PFSK-1 (cell line): ENCODE results near the gene THBS3.

Experiments
- POLR2AphosphoS5 ChIP-seq: IDR thresholded peaks from 2 replicates; pipeline ENCODE4 v1.6.1; 2012; ENCODE audit warnings: low read depth, mild to moderate bottlenecking, control low read depth, low read length, moderate library complexity
- SIN3A ChIP-seq: IDR thresholded peaks from 2 replicates; pipeline ENCODE4 v1.6.1; 2012; ENCODE audit warnings: mild to moderate bottlenecking, low read length, moderate library complexity, borderline replicate concordance; ENCODE audit not compliant: insufficient read depth
- TAF1 ChIP-seq: IDR thresholded peaks from 2 replicates; pipeline ENCODE4 v1.6.1; 2012; ENCODE audit warnings: low read length, control low read depth, borderline replicate concordance; ENCODE audit not compliant: insufficient read depth
- TF ChIP-seq, protein P1 (sequence below), 2 experiments: IDR thresholded peaks; 2 replicates each; pipeline versions ENCODE4 v1.6.1 to v1.8.0; 2011 to 2012; ENCODE audit warnings: low read depth in 2 of 2, low read length in 2 of 2, control low read depth in 1 of 2, inconsistent platforms in 1 of 2, mild to moderate bottlenecking in 1 of 2, moderate library complexity in 1 of 2; ENCODE audit not compliant: insufficient read depth in 1 of 2

DNA sequence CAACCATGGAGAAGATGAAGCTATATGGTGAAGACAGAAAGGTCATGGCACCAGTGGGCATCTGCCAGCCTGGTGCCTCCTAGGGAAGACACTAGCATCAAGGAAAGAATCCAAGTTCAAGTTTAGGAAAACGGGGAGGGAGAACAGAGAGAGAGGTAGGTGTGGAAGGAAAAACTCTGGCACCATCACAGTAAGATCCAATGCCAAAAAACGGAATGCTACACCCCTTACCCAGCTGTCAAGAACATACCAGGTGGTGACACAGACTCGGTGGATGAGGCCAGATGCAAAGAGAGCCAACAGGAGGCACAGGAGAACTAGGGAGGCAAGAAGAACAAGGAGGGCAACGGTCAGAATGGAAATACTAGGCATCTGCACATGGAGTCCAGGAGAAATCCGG is 38.2 kb downstream of the THBS3 start:
- TF ChIP-seq SIN3A (no peak), POLR2AphosphoS5 (no peak), TAF1 (no peak)
- TF ChIP-seq, protein P1, sequence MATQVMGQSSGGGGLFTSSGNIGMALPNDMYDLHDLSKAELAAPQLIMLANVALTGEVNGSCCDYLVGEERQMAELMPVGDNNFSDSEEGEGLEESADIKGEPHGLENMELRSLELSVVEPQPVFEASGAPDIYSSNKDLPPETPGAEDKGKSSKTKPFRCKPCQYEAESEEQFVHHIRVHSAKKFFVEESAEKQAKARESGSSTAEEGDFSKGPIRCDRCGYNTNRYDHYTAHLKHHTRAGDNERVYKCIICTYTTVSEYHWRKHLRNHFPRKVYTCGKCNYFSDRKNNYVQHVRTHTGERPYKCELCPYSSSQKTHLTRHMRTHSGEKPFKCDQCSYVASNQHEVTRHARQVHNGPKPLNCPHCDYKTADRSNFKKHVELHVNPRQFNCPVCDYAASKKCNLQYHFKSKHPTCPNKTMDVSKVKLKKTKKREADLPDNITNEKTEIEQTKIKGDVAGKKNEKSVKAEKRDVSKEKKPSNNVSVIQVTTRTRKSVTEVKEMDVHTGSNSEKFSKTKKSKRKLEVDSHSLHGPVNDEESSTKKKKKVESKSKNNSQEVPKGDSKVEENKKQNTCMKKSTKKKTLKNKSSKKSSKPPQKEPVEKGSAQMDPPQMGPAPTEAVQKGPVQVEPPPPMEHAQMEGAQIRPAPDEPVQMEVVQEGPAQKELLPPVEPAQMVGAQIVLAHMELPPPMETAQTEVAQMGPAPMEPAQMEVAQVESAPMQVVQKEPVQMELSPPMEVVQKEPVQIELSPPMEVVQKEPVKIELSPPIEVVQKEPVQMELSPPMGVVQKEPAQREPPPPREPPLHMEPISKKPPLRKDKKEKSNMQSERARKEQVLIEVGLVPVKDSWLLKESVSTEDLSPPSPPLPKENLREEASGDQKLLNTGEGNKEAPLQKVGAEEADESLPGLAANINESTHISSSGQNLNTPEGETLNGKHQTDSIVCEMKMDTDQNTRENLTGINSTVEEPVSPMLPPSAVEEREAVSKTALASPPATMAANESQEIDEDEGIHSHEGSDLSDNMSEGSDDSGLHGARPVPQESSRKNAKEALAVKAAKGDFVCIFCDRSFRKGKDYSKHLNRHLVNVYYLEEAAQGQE (IDR thresholded peaks at IDR 0.05; ENCODE audit: insufficient read depth in 1 of 2, low read depth in 2 of 2, low read length in 2 of 2): no peak
